GM12878 (cell line): ENCODE results near the gene DACH2. TPM values are rescaled to one million over a fixed set of nuclear protein-coding genes. Genes with fewer than 3 reads are reported as not detected.

ENCODE experiments used
- ATAC-seq: fragments of 200-7000 bp; cut with Tn5 transposase; 3 replicates; pipeline ENCODE4 v1.9.1; 2020; ENCODE audit warnings: mild to moderate bottlenecking, moderate library complexity
- BruUV-seq: library from RNA; stranded (reverse); fragments of 400-500 nt; replicated peaks from 2 replicates; lab custom pipeline; 2021; lab: Mats Ljungman, UMichigan
- CTCF ChIA-PET: fragments of 300-600 bp; sonication (Branson Sonifier 250); formaldehyde crosslinking; extraction: SDS; loops from one replicate; lab custom pipeline; 2021; ENCODE audit warnings: inconsistent platforms; lab: Yijun Ruan, JAX
- POLR2A ChIA-PET: fragments of 350-600 bp; formaldehyde crosslinking; extraction: SDS; loops from one replicate; lab custom pipeline; 2021; ENCODE audit warnings: inconsistent platforms; lab: Charles Lee
- RAD21 ChIA-PET: fragments of 300-600 bp; sonication (Branson Sonifier 250); formaldehyde crosslinking; loops from one replicate; lab custom pipeline; 2023; ENCODE audit warnings: antibody characterized with exemption; ENCODE audit not compliant: unreplicated experiment; lab: Charles Lee
- SMC1A ChIA-PET: fragments of 300-600 bp; sonication (Branson Sonifier 250); formaldehyde crosslinking; loops from one replicate; lab custom pipeline; 2023; ENCODE audit not compliant: unreplicated experiment, uncharacterized antibody; lab: Charles Lee
- DNase-seq: peaks from one replicate; pipeline ENCODE4 v3.0.0-alpha.2; 2011; ENCODE audit warnings: low read depth, low spot score
- FAIRE-seq: peaks from 3 replicates; lab custom pipeline; 2011; peaks lifted over from hg19 to GRCh38; lab: Jason Lieb, UNC
- H2AFZ ChIP-seq: 2 replicates; pipeline ENCODE4 v1.6.0; 2011; ENCODE audit warnings: low read depth, low read length, control low read depth; ENCODE audit not compliant: control insufficient read depth
- H3K27ac ChIP-seq: 2 replicates; pipeline ENCODE4 v1.5.1; 2011; ENCODE audit warnings: control low read depth; ENCODE audit not compliant: control insufficient read depth, insufficient read depth
- H3K27me3 ChIP-seq, 2 experiments: replicated peaks in 1 of 2; 2 replicates each; pipeline versions ENCODE4 v1.6.0 to v1.6.1; 2011; ENCODE audit warnings: low read length in 1 of 2; ENCODE audit not compliant: control insufficient read depth in 2 of 2, insufficient read depth in 2 of 2
- H3K36me3 ChIP-seq, 2 experiments: 2 replicates each; pipeline ENCODE4 v1.5.1; 2011; ENCODE audit warnings: low read length in 1 of 2; ENCODE audit not compliant: control insufficient read depth in 2 of 2, insufficient read depth in 2 of 2
- H3K4me1 ChIP-seq: 2 replicates; pipeline ENCODE4 v1.6.1; 2011; ENCODE audit warnings: mild to moderate bottlenecking, low read length, moderate library complexity, mixed read lengths; ENCODE audit not compliant: control insufficient read depth, insufficient read depth
- H3K4me2 ChIP-seq: 2 replicates; pipeline ENCODE4 v1.6.0; 2011; ENCODE audit warnings: control low read depth; ENCODE audit not compliant: control insufficient read depth, insufficient read depth
- H3K4me3 ChIP-seq: fragments of 200-600 bp; sonication (generic); 2 replicates; pipeline ENCODE4 v1.5.1; 2016
- H3K79me2 ChIP-seq: 2 replicates; pipeline ENCODE4 v1.6.0; 2011; ENCODE audit warnings: low read length; ENCODE audit not compliant: control insufficient read depth, insufficient read depth
- H3K9ac ChIP-seq: 2 replicates; pipeline ENCODE4 v1.8.0; 2011; ENCODE audit warnings: low read length, control low read depth, mixed read lengths; ENCODE audit not compliant: control insufficient read depth, insufficient read depth
- H3K9me3 ChIP-seq: replicated peaks from 3 replicates; pipeline ENCODE4 v1.5.1; 2011; ENCODE audit warnings: mild to moderate bottlenecking, low read length; ENCODE audit not compliant: control insufficient read depth, insufficient read depth
- H4K20me1 ChIP-seq: 2 replicates; pipeline ENCODE4 v1.6.0; 2011; ENCODE audit not compliant: control insufficient read depth, insufficient read depth
- BCL11A ChIP-seq: IDR thresholded peaks from 2 replicates; pipeline ENCODE4 v1.6.1; 2011; ENCODE audit warnings: low read depth, low read length
- CBX5 ChIP-seq: sonication (generic); IDR thresholded peaks from 2 replicates; pipeline ENCODE4 v1.6.1; 2016; ENCODE audit warnings: low read depth, moderate library complexity, mild to moderate bottlenecking, inconsistent platforms
- DPF2 ChIP-seq: fragments of 450-650 bp; IDR thresholded peaks from 2 replicates; pipeline ENCODE4 v1.6.1; 2017; ENCODE audit warnings: mild to moderate bottlenecking
- EGR1 ChIP-seq, 2 experiments: IDR thresholded peaks; 1 replicate in 1 of 2; 2 replicates in 1 of 2; pipeline ENCODE4 v1.6.1; 2011 to 2012; ENCODE audit warnings: low read depth in 2 of 2, low read length in 2 of 2, borderline replicate concordance in 1 of 2, mild to moderate bottlenecking in 1 of 2, moderate library complexity in 1 of 2
- MYB ChIP-seq: fragments of 150-350 bp; IDR thresholded peaks from 2 replicates; pipeline ENCODE4 v1.6.1; 2014; ENCODE audit warnings: mild to moderate bottlenecking, low read depth, low read length, borderline replicate concordance
- PML ChIP-seq: IDR thresholded peaks from 2 replicates; pipeline ENCODE4 v1.6.1; 2012; ENCODE audit warnings: low read length, inconsistent platforms
- SIN3A ChIP-seq: IDR thresholded peaks from 2 replicates; pipeline ENCODE4 v1.6.1; 2012; ENCODE audit warnings: low read depth, low read length, improper control_type of control experiment
- WGBS: methylation state at CpG from one replicate; pipeline ENCODE4 v1.1.6; 2016; ENCODE audit warnings: low lambda C conversion rate; ENCODE audit not compliant: insufficient replicate concordance, insufficient coverage; ENCODE audit errors: missing lambda C conversion rate; 5-methylcytosine and 5-hydroxymethylcytosine counted together
- in situ Hi-C: fragments of 300-500 bp; cut with MboI; formaldehyde crosslinking; loops from 9 replicates; pipeline ENCODE4 v1.14.3; 2018; ENCODE audit warnings: mixed read lengths
- intact Hi-C: fragments of 100-400 bp; cut with micrococcal nuclease; formaldehyde crosslinking; loops from one replicate; pipeline ENCODE4 v1.14.2; 2022; ENCODE audit not compliant: unreplicated experiment
- polyA plus RNA-seq, 11 experiments: library from polyadenylated mRNA; depleted of rRNA in 4 of 11; unstranded in 6 of 11; stranded (reverse) in 5 of 11; fragments of >200 nt; fragmentation: Nextera tagmentation in 4 of 11; fragmentation: Illumina TruSeq in 1 of 11; extraction: Ambion mirVana in 4 of 11; extraction: Trizol in 1 of 11; gene quantifications; 1 replicate in 1 of 11; 2 replicates in 10 of 11; pipeline versions ENCODE4 v1.2.1 to v1.2.3, GENCODE V29; 2011 to 2016; ENCODE audit warnings: inconsistent platforms in 2 of 11, missing spikeins in 2 of 11, low read depth in 1 of 11
- total RNA-seq, 4 experiments: library from RNA; depleted of rRNA in 3 of 4; stranded (reverse); fragments of >200 nt in 3 of 4; fragmentation: Illumina TruSeq in 1 of 4; extraction: Trizol in 1 of 4; gene quantifications; 2 replicates each; pipeline versions ENCODE4 v1.2.1 to v1.2.3, GENCODE V29; 2013 to 2021
- TF ChIP-seq, protein P1 (sequence below): fragments of 450-650 bp; formaldehyde crosslinking; IDR thresholded peaks from 2 replicates; pipeline ENCODE4 v1.5.0; 2022; ENCODE audit warnings: mild to moderate bottlenecking, missing genetic modification characterization
- TF ChIP-seq, protein P2 (sequence below): IDR thresholded peaks from 2 replicates; pipeline ENCODE4 v1.6.1; 2012; ENCODE audit warnings: improper control_type of control experiment, low read depth, low read length; ENCODE audit not compliant: insufficient replicate concordance

Gene DACH2
- total and polyA plus RNA-seq, 10 of the 15 experiments (the other 5 are each of a cell fraction or from before 2014, with no cell fraction given) = 0.03 to 0.19 (median 0.07) TPM; not detected in 6

DNA sequence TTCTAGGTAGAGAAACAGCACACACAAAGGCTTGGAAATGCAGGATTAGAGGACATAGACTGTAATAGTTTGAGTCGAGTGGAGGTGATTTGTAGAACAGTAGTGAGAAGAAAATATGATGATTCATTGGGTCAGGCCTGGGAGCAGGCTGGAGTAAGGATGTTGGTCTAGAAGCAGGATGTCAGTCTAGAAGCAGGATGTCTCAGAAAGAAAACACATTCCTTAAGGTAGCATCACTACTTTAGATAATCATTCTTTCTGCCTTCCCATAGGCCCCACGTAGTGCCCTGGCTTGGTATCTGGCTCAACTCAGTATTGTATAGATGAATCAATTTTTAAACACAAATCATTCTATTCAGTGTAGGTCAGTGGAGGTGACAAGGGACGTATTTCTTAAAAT lies 11.2 kb upstream of the DACH2 start:
- H3K79me2 ChIP-seq = no peaks in the 10 kb centered on the region
- H3K27ac ChIP-seq = no peak overlapping the region
- TF ChIP-seq CBX5 (no peak), EGR1 (IDR thresholded peaks at IDR 0.05; ENCODE audit: borderline replicate concordance in 1 of 2, low read depth in 2 of 2, low read length in 2 of 2) (no peak)
- 15% methylated on average over 3 of the region's 3 CpGs for WGBS
- RAD21 ChIA-PET = no interaction called here
- H3K4me1 ChIP-seq = no peaks in the 10 kb centered on the region
- POLR2A ChIA-PET = no interaction called here
- in situ Hi-C loops (no loop called here), intact Hi-C loops (loop anchor here (10.0 kb wide), 1 partner anchor 808 kb away; no protein-coding TSS in a partner anchor)
- H2AFZ ChIP-seq = no peak overlapping the region
- H3K4me3 ChIP-seq = no peak overlapping the region
- H4K20me1 ChIP-seq = no peaks in the 10 kb centered on the region
- CTCF ChIA-PET = no interaction called here
- no peaks in the 10 kb centered on the region for H3K36me3 ChIP-seq
- no peak overlapping the region for H3K9ac ChIP-seq
- H3K4me2 ChIP-seq = no peak overlapping the region
- SMC1A ChIA-PET = no interaction called here
- DNase-seq (no peak), ATAC-seq (no peak), FAIRE-seq (no peak)
- no peaks in the 10 kb centered on the region for H3K9me3 ChIP-seq
- no TSS peak for BruUV-seq
- no peaks in the 10 kb centered on the region for H3K27me3 ChIP-seq

DNA sequence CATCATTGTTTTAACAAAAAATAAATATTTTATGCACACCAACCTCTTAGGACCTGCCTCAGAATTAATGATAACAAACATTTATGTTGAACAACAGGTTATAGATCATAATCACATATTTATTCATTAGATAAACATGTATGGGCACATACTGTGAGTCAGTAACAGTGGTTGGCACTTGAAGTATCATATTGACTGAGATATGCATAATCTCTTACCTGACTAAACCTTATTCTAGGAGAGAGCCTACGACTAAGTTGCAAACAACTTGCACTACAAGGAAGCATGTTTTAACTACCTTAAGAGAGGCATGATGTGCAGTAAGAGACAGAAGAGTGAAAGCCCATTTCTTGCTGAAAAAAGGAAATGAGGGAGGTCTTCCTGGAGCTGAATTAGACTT lies 6.5 kb upstream of the DACH2 start:
- H3K9ac ChIP-seq = no peak overlapping the region
- 15% methylated on average over 1 of the region's 1 CpG for WGBS
- ChIA-PET POLR2A (no interaction called here), CTCF (no interaction called here), RAD21 (no interaction called here), SMC1A (no interaction called here)
- in situ Hi-C loops = no loop called here
- no peak overlapping the region for H3K4me3 ChIP-seq
- ATAC-seq = no peak
- no peaks in the 10 kb centered on the region for H3K27me3 ChIP-seq
- no peak for FAIRE-seq
- no peaks in the 10 kb centered on the region for H4K20me1 ChIP-seq
- no TSS peak for BruUV-seq
- no peaks in the 10 kb centered on the region for H3K4me1 ChIP-seq
- intact Hi-C loops = no loop called here
- H3K27ac ChIP-seq = no peak overlapping the region
- no peak overlapping the region for H3K4me2 ChIP-seq
- no peak overlapping the region for H2AFZ ChIP-seq
- no peaks in the 10 kb centered on the region for H3K9me3 ChIP-seq
- H3K79me2 ChIP-seq = no peaks in the 10 kb centered on the region
- H3K36me3 ChIP-seq = no peaks in the 10 kb centered on the region
- no peak for DNase-seq
- TF ChIP-seq, protein P1, sequence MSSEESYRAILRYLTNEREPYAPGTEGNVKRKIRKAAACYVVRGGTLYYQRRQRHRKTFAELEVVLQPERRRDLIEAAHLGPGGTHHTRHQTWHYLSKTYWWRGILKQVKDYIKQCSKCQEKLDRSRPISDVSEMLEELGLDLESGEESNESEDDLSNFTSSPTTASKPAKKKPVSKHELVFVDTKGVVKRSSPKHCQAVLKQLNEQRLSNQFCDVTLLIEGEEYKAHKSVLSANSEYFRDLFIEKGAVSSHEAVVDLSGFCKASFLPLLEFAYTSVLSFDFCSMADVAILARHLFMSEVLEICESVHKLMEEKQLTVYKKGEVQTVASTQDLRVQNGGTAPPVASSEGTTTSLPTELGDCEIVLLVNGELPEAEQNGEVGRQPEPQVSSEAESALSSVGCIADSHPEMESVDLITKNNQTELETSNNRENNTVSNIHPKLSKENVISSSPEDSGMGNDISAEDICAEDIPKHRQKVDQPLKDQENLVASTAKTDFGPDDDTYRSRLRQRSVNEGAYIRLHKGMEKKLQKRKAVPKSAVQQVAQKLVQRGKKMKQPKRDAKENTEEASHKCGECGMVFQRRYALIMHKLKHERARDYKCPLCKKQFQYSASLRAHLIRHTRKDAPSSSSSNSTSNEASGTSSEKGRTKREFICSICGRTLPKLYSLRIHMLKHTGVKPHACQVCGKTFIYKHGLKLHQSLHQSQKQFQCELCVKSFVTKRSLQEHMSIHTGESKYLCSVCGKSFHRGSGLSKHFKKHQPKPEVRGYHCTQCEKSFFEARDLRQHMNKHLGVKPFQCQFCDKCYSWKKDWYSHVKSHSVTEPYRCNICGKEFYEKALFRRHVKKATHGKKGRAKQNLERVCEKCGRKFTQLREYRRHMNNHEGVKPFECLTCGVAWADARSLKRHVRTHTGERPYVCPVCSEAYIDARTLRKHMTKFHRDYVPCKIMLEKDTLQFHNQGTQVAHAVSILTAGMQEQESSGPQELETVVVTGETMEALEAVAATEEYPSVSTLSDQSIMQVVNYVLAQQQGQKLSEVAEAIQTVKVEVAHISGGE (CRISPR knock-in tag) = no peak
- TF ChIP-seq BCL11A = no peak
- TF ChIP-seq PML = no peak
- no peak for TF ChIP-seq DPF2
- no peak for TF ChIP-seq SIN3A
- TF ChIP-seq, protein P2, sequence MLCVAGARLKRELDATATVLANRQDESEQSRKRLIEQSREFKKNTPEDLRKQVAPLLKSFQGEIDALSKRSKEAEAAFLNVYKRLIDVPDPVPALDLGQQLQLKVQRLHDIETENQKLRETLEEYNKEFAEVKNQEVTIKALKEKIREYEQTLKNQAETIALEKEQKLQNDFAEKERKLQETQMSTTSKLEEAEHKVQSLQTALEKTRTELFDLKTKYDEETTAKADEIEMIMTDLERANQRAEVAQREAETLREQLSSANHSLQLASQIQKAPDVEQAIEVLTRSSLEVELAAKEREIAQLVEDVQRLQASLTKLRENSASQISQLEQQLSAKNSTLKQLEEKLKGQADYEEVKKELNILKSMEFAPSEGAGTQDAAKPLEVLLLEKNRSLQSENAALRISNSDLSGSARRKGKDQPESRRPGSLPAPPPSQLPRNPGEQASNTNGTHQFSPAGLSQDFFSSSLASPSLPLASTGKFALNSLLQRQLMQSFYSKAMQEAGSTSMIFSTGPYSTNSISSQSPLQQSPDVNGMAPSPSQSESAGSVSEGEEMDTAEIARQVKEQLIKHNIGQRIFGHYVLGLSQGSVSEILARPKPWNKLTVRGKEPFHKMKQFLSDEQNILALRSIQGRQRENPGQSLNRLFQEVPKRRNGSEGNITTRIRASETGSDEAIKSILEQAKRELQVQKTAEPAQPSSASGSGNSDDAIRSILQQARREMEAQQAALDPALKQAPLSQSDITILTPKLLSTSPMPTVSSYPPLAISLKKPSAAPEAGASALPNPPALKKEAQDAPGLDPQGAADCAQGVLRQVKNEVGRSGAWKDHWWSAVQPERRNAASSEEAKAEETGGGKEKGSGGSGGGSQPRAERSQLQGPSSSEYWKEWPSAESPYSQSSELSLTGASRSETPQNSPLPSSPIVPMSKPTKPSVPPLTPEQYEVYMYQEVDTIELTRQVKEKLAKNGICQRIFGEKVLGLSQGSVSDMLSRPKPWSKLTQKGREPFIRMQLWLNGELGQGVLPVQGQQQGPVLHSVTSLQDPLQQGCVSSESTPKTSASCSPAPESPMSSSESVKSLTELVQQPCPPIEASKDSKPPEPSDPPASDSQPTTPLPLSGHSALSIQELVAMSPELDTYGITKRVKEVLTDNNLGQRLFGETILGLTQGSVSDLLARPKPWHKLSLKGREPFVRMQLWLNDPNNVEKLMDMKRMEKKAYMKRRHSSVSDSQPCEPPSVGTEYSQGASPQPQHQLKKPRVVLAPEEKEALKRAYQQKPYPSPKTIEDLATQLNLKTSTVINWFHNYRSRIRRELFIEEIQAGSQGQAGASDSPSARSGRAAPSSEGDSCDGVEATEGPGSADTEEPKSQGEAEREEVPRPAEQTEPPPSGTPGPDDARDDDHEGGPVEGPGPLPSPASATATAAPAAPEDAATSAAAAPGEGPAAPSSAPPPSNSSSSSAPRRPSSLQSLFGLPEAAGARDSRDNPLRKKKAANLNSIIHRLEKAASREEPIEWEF = no peak
- TF ChIP-seq MYB = no peak
